ENCODE results near the gene BPNT1. TPM values are rescaled to one million over a fixed set of nuclear protein-coding genes. Genes with fewer than 3 reads are reported as not detected.
A peak's percentile ranks its signal among the peaks of the same experiment; 100 is the strongest.

The BPNT1 gene
- total and polyA plus RNA-seq, 2 of the 8 experiments (the other 6 are each of a cell fraction or from before 2014, with no cell fraction given), result 13.2 to 16.3 TPM

DNA sequence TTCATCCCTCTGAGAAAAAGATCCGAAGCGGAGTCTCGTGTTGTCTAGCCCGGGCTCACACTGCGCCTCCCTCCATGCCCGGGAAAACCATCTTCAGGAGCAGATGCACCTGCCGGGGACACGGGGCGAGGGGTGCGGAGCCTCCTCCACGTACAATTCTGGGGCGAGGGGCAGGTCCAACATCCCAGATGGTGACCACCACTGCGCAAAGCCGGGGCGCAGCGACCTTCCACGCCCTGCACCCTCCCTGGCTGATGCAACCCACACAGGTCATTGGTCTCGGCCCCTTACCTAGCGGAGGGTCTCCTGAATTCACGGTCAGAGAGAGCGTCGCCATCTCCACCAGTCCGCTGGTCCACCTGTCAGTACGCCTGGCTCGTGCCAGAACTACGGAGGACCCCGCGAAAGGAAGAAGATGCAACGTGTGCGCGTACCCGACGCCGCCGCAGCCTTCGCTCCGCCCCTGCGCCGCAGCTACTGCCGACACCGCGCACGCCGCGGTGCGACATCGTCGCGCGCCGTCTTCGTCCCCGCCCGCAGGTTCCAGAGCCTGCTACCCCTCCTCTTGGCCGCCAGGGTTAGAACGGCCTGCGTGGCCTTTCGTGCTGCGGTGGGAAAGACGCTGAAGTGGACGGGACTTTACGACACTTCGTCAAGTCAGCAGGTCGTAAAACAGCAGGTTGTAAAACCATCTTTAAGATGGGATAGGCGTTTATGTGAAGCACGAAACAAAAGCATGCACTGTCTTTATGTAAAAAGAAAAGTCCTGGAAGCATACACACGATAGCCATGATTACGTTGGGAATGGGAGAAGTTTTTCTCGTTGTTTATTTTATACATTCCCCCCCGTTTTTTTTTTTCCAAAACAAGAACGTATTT lies 43.3 kb downstream of the BPNT1 start, which contains the start of gene EPRS1 (continued):
- TF ChIP-seq CTBP2 (IDR thresholded peaks at IDR 0.05; ENCODE audit: borderline replicate concordance, insufficient read depth, insufficient read length, low read length) (peak; percentile 24), SRF (IDR thresholded peaks at IDR 0.05; ENCODE audit: low read depth, low read length) (peak; percentile 70), CHD1 (IDR thresholded peaks at IDR 0.05; ENCODE audit: low read depth, low read length) (no peak), SUZ12 (IDR thresholded peaks at IDR 0.05; ENCODE audit: low read length) (no peak), NRF1 (IDR thresholded peaks at IDR 0.05; ENCODE audit: low read depth, low read length) (peak; percentile 18; the same call in 1 of the 2 replicates), HDAC6 (IDR thresholded peaks at IDR 0.05; ENCODE audit: low read depth, low read length) (no peak), BCL11A (IDR thresholded peaks at IDR 0.05; ENCODE audit: low read depth in 2 of 2, low read length in 2 of 2) (no peak), KDM4A (IDR thresholded peaks at IDR 0.05; ENCODE audit: low read depth, low read length, severe bottlenecking) (peak; percentile 94), KDM5A (IDR thresholded peaks at IDR 0.05; ENCODE audit: low read length) (0 out of 2 replicates have a peak, but pooled peaks have one; percentile 47), SP2 (IDR thresholded peaks at IDR 0.05; ENCODE audit: low read length) (no peak), SP4 (IDR thresholded peaks at IDR 0.05; ENCODE audit: low read length) (peak; percentile 47; the same call in 1 of the 2 replicates), HDAC2 (IDR thresholded peaks at IDR 0.05; ENCODE audit: borderline replicate concordance in 1 of 2, low read depth in 2 of 2, low read length in 2 of 2) (peak in 1 of 2 experiments; percentile 90; a peak in 1 of 4 replicates), TAF1 (IDR thresholded peaks at IDR 0.05; ENCODE audit: low read depth, low read length) (peak; percentile 73), ASH2L (IDR thresholded peaks at IDR 0.05; ENCODE audit: low read length) (peak; percentile 94), MAX (IDR thresholded peaks at IDR 0.05) (peak; percentile 92), POLR2A (IDR thresholded peaks at IDR 0.05; ENCODE audit: control extremely low read depth in 1 of 2, low read depth in 2 of 2, low read length in 2 of 2) (peak; percentile 65 to 69), CEBPB (IDR thresholded peaks at IDR 0.05; ENCODE audit: low read depth, low read length) (peak; percentile 4; the same call in 1 of the 2 replicates), EGR1 (IDR thresholded peaks at IDR 0.05; ENCODE audit: borderline replicate concordance, low read depth, low read length) (no peak), RFX5 (IDR thresholded peaks at IDR 0.05; ENCODE audit: borderline replicate concordance, low read depth, low read length) (no peak)
- TF ChIP-seq, protein P1, sequence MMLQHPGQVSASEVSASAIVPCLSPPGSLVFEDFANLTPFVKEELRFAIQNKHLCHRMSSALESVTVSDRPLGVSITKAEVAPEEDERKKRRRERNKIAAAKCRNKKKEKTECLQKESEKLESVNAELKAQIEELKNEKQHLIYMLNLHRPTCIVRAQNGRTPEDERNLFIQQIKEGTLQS (IDR thresholded peaks at IDR 0.05; ENCODE audit: insufficient read depth, low read depth, low read length), result peak; percentile 97
- TF ChIP-seq, protein P2, sequence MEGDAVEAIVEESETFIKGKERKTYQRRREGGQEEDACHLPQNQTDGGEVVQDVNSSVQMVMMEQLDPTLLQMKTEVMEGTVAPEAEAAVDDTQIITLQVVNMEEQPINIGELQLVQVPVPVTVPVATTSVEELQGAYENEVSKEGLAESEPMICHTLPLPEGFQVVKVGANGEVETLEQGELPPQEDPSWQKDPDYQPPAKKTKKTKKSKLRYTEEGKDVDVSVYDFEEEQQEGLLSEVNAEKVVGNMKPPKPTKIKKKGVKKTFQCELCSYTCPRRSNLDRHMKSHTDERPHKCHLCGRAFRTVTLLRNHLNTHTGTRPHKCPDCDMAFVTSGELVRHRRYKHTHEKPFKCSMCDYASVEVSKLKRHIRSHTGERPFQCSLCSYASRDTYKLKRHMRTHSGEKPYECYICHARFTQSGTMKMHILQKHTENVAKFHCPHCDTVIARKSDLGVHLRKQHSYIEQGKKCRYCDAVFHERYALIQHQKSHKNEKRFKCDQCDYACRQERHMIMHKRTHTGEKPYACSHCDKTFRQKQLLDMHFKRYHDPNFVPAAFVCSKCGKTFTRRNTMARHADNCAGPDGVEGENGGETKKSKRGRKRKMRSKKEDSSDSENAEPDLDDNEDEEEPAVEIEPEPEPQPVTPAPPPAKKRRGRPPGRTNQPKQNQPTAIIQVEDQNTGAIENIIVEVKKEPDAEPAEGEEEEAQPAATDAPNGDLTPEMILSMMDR (IDR thresholded peaks at IDR 0.05; ENCODE audit: control extremely low read depth in 1 of 3, insufficient read depth in 1 of 3, low read depth in 1 of 3, low read length in 3 of 3), result peak; percentile 71 to 90 (median 76)
